ENCODE results near the gene BTN2A1. TPM values are rescaled to one million over a fixed set of nuclear protein-coding genes. Genes with fewer than 3 reads are reported as not detected.

Gene BTN2A1
- total and polyA plus RNA-seq, 2 of the 13 experiments (the other 11 are each of a cell fraction or from before 2014, with no cell fraction given): 16.4 to 30.4 TPM

DNA sequence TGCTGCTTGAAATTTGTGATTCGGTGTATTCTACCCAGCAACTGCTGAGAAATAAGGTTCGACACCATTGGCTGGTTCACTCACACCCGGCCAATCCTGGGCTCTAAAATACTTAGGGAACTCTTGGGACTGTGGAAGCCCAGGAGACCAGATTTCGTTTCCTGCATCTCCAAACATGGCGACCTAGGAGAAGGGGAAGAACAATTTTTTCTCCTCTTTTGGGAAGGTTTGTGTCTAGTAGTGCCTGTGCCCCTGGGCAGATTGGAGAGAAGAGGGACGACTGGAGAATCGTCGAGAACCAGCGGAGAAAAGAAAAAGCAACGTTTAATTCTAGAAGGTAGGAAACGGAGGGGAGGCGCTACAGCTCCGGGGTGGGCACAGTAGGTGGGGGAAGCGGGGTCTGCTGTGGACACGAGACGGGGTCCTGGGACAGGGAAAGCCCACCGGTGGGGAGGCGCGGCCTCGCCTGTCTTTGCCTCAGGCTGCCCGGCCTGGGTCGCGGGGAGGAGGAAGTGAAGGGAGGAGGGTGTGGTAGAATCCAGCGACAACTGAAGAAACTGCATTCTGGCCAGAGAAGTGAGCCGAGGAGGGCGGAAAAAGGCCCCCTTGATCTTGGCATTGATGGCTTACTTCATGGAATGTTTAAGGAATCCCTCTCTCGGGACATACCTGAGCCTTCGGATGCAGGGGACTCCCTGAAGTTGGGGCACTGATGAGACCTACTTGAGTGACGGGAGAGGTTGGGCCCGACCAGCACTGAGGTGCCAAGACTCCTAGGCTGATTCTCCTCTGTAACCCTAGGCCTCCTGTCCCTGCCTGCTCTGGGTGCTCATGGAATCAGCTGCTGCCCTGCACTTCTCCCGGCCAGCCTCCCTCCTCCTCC, at the start of gene BTN2A1 (continued):
- TF ChIP-seq, protein P1, sequence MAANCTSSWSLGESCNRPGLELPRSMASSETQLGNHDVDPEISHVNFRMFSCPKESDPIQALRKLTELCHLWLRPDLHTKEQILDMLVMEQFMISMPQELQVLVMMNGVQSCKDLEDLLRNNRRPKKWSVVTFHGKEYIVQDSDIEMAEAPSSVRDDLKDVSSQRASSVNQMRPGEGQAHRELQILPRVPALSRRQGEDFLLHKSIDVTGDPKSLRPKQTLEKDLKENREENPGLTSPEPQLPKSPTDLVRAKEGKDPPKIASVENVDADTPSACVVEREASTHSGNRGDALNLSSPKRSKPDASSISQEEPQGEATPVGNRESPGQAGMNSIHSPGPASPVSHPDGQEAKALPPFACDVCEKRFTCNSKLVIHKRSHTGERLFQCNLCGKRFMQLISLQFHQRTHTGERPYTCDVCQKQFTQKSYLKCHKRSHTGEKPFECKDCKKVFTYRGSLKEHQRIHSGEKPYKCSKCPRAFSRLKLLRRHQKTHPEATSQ (CRISPR knock-in tag; IDR thresholded peaks at IDR 0.05; ENCODE audit: borderline replicate concordance): no peak
- TF ChIP-seq HMG20B (CRISPR knock-in tag; conservative IDR thresholded peaks at IDR 0.05): no peak
- TF ChIP-seq, protein P2, sequence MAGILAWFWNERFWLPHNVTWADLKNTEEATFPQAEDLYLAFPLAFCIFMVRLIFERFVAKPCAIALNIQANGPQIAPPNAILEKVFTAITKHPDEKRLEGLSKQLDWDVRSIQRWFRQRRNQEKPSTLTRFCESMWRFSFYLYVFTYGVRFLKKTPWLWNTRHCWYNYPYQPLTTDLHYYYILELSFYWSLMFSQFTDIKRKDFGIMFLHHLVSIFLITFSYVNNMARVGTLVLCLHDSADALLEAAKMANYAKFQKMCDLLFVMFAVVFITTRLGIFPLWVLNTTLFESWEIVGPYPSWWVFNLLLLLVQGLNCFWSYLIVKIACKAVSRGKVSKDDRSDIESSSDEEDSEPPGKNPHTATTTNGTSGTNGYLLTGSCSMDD (CRISPR knock-in tag; IDR thresholded peaks at IDR 0.05): no peak
- TF ChIP-seq ZKSCAN5 (CRISPR knock-in tag; IDR thresholded peaks at IDR 0.05): peak; percentile 73; the same call in 1 of the 2 replicates
- TF ChIP-seq SUZ12 (IDR thresholded peaks at IDR 0.05; ENCODE audit: low read depth, low read length): no peak
- TF ChIP-seq ZFP36 (IDR thresholded peaks at IDR 0.05; ENCODE audit: borderline replicate concordance, low read depth, low read length, partially characterized antibody): no peak
- TF ChIP-seq ZNF781 (CRISPR knock-in tag; IDR thresholded peaks at IDR 0.05; ENCODE audit: borderline replicate concordance, not compliant biosample characterization): no peak
- TF ChIP-seq ATAD3A (CRISPR knock-in tag; IDR thresholded peaks at IDR 0.05): no peak
- TF ChIP-seq KMT2A (CRISPR knock-in tag; IDR thresholded peaks at IDR 0.05): 0 out of 2 replicates have a peak, but pooled peaks have one; percentile 9
- TF ChIP-seq SMC3 (IDR thresholded peaks at IDR 0.05; ENCODE audit: low read length): 0 out of 2 replicates have a peak, but pooled peaks have one; percentile 5
- no peak for TF ChIP-seq PHB2 (IDR thresholded peaks at IDR 0.05; ENCODE audit: partially characterized antibody)
- TF ChIP-seq NFKBIZ (CRISPR knock-in tag; IDR thresholded peaks at IDR 0.05): no peak
- no peak for TF ChIP-seq ZNF34 (CRISPR knock-in tag; IDR thresholded peaks at IDR 0.05; ENCODE audit: borderline replicate concordance)
- peak; percentile 60; the same call in 1 of the 2 replicates for TF ChIP-seq ATF7-NPFF (CRISPR knock-in tag; IDR thresholded peaks at IDR 0.05; ENCODE audit: low read depth)
- TF ChIP-seq, protein P3, sequence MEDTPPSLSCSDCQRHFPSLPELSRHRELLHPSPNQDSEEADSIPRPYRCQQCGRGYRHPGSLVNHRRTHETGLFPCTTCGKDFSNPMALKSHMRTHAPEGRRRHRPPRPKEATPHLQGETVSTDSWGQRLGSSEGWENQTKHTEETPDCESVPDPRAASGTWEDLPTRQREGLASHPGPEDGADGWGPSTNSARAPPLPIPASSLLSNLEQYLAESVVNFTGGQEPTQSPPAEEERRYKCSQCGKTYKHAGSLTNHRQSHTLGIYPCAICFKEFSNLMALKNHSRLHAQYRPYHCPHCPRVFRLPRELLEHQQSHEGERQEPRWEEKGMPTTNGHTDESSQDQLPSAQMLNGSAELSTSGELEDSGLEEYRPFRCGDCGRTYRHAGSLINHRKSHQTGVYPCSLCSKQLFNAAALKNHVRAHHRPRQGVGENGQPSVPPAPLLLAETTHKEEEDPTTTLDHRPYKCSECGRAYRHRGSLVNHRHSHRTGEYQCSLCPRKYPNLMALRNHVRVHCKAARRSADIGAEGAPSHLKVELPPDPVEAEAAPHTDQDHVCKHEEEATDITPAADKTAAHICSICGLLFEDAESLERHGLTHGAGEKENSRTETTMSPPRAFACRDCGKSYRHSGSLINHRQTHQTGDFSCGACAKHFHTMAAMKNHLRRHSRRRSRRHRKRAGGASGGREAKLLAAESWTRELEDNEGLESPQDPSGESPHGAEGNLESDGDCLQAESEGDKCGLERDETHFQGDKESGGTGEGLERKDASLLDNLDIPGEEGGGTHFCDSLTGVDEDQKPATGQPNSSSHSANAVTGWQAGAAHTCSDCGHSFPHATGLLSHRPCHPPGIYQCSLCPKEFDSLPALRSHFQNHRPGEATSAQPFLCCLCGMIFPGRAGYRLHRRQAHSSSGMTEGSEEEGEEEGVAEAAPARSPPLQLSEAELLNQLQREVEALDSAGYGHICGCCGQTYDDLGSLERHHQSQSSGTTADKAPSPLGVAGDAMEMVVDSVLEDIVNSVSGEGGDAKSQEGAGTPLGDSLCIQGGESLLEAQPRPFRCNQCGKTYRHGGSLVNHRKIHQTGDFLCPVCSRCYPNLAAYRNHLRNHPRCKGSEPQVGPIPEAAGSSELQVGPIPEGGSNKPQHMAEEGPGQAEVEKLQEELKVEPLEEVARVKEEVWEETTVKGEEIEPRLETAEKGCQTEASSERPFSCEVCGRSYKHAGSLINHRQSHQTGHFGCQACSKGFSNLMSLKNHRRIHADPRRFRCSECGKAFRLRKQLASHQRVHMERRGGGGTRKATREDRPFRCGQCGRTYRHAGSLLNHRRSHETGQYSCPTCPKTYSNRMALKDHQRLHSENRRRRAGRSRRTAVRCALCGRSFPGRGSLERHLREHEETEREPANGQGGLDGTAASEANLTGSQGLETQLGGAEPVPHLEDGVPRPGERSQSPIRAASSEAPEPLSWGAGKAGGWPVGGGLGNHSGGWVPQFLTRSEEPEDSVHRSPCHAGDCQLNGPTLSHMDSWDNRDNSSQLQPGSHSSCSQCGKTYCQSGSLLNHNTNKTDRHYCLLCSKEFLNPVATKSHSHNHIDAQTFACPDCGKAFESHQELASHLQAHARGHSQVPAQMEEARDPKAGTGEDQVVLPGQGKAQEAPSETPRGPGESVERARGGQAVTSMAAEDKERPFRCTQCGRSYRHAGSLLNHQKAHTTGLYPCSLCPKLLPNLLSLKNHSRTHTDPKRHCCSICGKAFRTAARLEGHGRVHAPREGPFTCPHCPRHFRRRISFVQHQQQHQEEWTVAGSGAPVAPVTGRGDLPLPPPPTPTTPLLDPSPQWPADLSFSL (CRISPR knock-in tag; IDR thresholded peaks at IDR 0.05): no peak
- TF ChIP-seq, protein P4, sequence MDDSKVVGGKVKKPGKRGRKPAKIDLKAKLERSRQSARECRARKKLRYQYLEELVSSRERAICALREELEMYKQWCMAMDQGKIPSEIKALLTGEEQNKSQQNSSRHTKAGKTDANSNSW (CRISPR knock-in tag; IDR thresholded peaks at IDR 0.05; ENCODE audit: borderline replicate concordance): no peak
- TF ChIP-seq, protein P5, sequence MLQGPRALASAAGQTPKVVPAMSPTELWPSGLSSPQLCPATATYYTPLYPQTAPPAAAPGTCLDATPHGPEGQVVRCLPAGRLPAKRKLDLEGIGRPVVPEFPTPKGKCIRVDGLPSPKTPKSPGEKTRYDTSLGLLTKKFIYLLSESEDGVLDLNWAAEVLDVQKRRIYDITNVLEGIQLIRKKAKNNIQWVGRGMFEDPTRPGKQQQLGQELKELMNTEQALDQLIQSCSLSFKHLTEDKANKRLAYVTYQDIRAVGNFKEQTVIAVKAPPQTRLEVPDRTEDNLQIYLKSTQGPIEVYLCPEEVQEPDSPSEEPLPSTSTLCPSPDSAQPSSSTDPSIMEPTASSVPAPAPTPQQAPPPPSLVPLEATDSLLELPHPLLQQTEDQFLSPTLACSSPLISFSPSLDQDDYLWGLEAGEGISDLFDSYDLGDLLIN (CRISPR knock-in tag; IDR thresholded peaks at IDR 0.05; ENCODE audit: borderline replicate concordance): no peak
- peak; percentile 82 for TF ChIP-seq YY1 (IDR thresholded peaks at IDR 0.05; ENCODE audit: insufficient read depth, insufficient replicate concordance, low read depth, low read length)
